ENCODE data around the gene PSMG4. TPM values are rescaled to one million over a fixed set of nuclear protein-coding genes. Genes with fewer than 3 reads are reported as not detected.

Gene PSMG4
- total RNA-seq, 1 experiment from 2014 or later = 20.9 TPM

GRCh38 chr6:3259491-3259958 lies 778 bp downstream of the PSMG4 start:
- ChIA-PET CTCF (interaction anchor here (0.9 to 1.7 kb wide), 4 partner anchors 8 to 102 kb away, joined by 3 to 10 read pairs (median 4); partner anchors contain the start of gene TUBB2A), POLR2A (no interaction called here)
- no peak for TF ChIP-seq CTCF (IDR thresholded peaks at IDR 0.05; ENCODE audit: insufficient read depth in 1 of 2, low read depth in 1 of 2, low read length in 1 of 2, severe bottlenecking in 1 of 2, unreplicated experiment in 1 of 2)
- Histone ChIP-seq H3K4me1 (no peaks in the 10 kb centered on the region; the same call in 1 of the 2 replicates), H3K36me3 (ENCODE audit: control insufficient read depth, insufficient read depth, low read length) (peaks cover 2% of the 10 kb centered on the region), H3K9me3 (no peaks in the 10 kb centered on the region), H3K27me3 (replicated peaks; ENCODE audit: control insufficient read depth, insufficient read depth, low read length) (no peaks in the 10 kb centered on the region), H3K4me3 (ENCODE audit: low read depth, low read length) (peak overlapping the region; percentile 95)
- Mint-ChIP-seq H3K4me1 (ENCODE audit: low read depth, unreplicated experiment) (peaks cover 7% of the 10 kb centered on the region), H3K9me3 (ENCODE audit: unreplicated experiment) (no peaks in the 10 kb centered on the region), H3K4me3 (ENCODE audit: unreplicated experiment) (peak overlapping the region; percentile 90), H3K27me3 (ENCODE audit: insufficient read depth, unreplicated experiment) (no peaks in the 10 kb centered on the region), H3K27ac (ENCODE audit: unreplicated experiment) (peak overlapping the region; percentile 81), H3K36me3 (ENCODE audit: insufficient read depth, unreplicated experiment) (peaks cover 7% of the 10 kb centered on the region)
- intact Hi-C loops (cut with micrococcal nuclease; ENCODE audit: unreplicated experiment) = loop anchor here (2.0 kb wide), 2 partner anchors 97 to 191 kb away; partner anchors contain the start of gene RIPK1
- peak in 1 of 2 experiments; percentile 35 for DNase-seq
- no TSS peak for BruUV-seq (replicated peaks)

GRCh38 chr6:3260296-3260695 lies 1.5 kb downstream of the PSMG4 start:
- ChIA-PET CTCF (interaction anchor here (1.4 kb wide), 1 partner anchor 9 kb away, joined by 4 read pairs; no protein-coding TSS in a partner anchor), POLR2A (no interaction called here)
- Histone ChIP-seq H3K4me1 (no peaks in the 10 kb centered on the region; the same call in 1 of the 2 replicates), H3K36me3 (ENCODE audit: control insufficient read depth, insufficient read depth, low read length) (peaks cover 2% of the 10 kb centered on the region), H3K4me3 (ENCODE audit: low read depth, low read length) (no peak overlapping the region), H3K27me3 (replicated peaks; ENCODE audit: control insufficient read depth, insufficient read depth, low read length) (no peaks in the 10 kb centered on the region), H3K9me3 (no peaks in the 10 kb centered on the region)
- H3K4me1 Mint-ChIP-seq (ENCODE audit: low read depth, unreplicated experiment) = peaks cover 7% of the 10 kb centered on the region
- no peak for TF ChIP-seq CTCF (IDR thresholded peaks at IDR 0.05; ENCODE audit: insufficient read depth in 1 of 2, low read depth in 1 of 2, low read length in 1 of 2, severe bottlenecking in 1 of 2, unreplicated experiment in 1 of 2)
- intact Hi-C loops (cut with micrococcal nuclease; ENCODE audit: unreplicated experiment) = no loop called here
- no peak for DNase-seq
- H3K27ac Mint-ChIP-seq (ENCODE audit: unreplicated experiment) = no peak overlapping the region
- H3K36me3 Mint-ChIP-seq (ENCODE audit: insufficient read depth, unreplicated experiment) = peaks cover 7% of the 10 kb centered on the region
- no peaks in the 10 kb centered on the region for H3K27me3 Mint-ChIP-seq (ENCODE audit: insufficient read depth, unreplicated experiment)
- no peaks in the 10 kb centered on the region for H3K9me3 Mint-ChIP-seq (ENCODE audit: unreplicated experiment)
- TSS peak; percentile 33 for BruUV-seq (replicated peaks)
- peak overlapping the region; percentile 90 for H3K4me3 Mint-ChIP-seq (ENCODE audit: unreplicated experiment)

- DNase-seq = no peak
- Histone ChIP-seq H3K27me3 (replicated peaks; ENCODE audit: control insufficient read depth, insufficient read depth, low read length) (no peaks in the 10 kb centered on the region), H3K4me1 (no peaks in the 10 kb centered on the region; the same call in 1 of the 2 replicates), H3K36me3 (ENCODE audit: control insufficient read depth, insufficient read depth, low read length) (peaks cover 2% of the 10 kb centered on the region), H3K4me3 (ENCODE audit: low read depth, low read length) (no peak overlapping the region), H3K9me3 (no peaks in the 10 kb centered on the region)
- intact Hi-C loops (cut with micrococcal nuclease; ENCODE audit: unreplicated experiment) = no loop called here
- H3K4me3 Mint-ChIP-seq (ENCODE audit: unreplicated experiment) = peak overlapping the region; percentile 45
- H3K9me3 Mint-ChIP-seq (ENCODE audit: unreplicated experiment) = no peaks in the 10 kb centered on the region
- no TSS peak for BruUV-seq (replicated peaks)
- ChIA-PET POLR2A (no interaction called here), CTCF (no interaction called here)
- H3K27me3 Mint-ChIP-seq (ENCODE audit: insufficient read depth, unreplicated experiment) = no peaks in the 10 kb centered on the region
- TF ChIP-seq CTCF (IDR thresholded peaks at IDR 0.05; ENCODE audit: insufficient read depth in 1 of 2, low read depth in 1 of 2, low read length in 1 of 2, severe bottlenecking in 1 of 2, unreplicated experiment in 1 of 2) = no peak
- peaks cover 7% of the 10 kb centered on the region for H3K4me1 Mint-ChIP-seq (ENCODE audit: low read depth, unreplicated experiment)
- H3K27ac Mint-ChIP-seq (ENCODE audit: unreplicated experiment) = no peak overlapping the region
- H3K36me3 Mint-ChIP-seq (ENCODE audit: insufficient read depth, unreplicated experiment) = peaks cover 7% of the 10 kb centered on the region
These were observed 2.2 kb downstream of the PSMG4 start for GRCh38 chr6:3260772-3261517.
